HepG2 (cell line): ENCODE measurements around the gene SLC16A5. TPM values are rescaled to one million over a fixed set of nuclear protein-coding genes. Genes with fewer than 3 reads are reported as not detected.

Source experiments
- ATF6 ChIP-seq: sonication (generic); formaldehyde crosslinking; conservative IDR thresholded peaks from 2 replicates; pipeline ENCODE4 v1.4.0; 2020; ENCODE audit warnings: missing genetic modification reagents
- CBX1 ChIP-seq: IDR thresholded peaks from one replicate; pipeline ENCODE4 v1.6.1; 2016; ENCODE audit warnings: antibody characterized with exemption, low read depth
- ELF1 ChIP-seq: sonication (generic); formaldehyde crosslinking; IDR thresholded peaks from 2 replicates; pipeline ENCODE4 v1.4.0; 2020; ENCODE audit warnings: missing genetic modification reagents
- KLF13 ChIP-seq: sonication (generic); formaldehyde crosslinking; IDR thresholded peaks from 2 replicates; pipeline ENCODE4 v1.4.0; 2020; ENCODE audit warnings: mild to moderate bottlenecking, missing genetic modification reagents
- MAZ ChIP-seq, 2 experiments: sonication (generic) in 1 of 2; formaldehyde crosslinking in 1 of 2; IDR thresholded peaks; 2 replicates each; pipeline versions ENCODE4 v1.5.0 to v1.6.1; 2012 to 2020; ENCODE audit warnings: low read depth in 2 of 2, mild to moderate bottlenecking in 2 of 2, borderline replicate concordance in 1 of 2, improper control_type of control experiment in 1 of 2, low read length in 1 of 2, missing genetic modification reagents in 1 of 2, moderate library complexity in 1 of 2
- MEIS2 ChIP-seq: sonication (generic); formaldehyde crosslinking; IDR thresholded peaks from 2 replicates; pipeline ENCODE4 v1.9.0; 2021; ENCODE audit warnings: mild to moderate bottlenecking, missing genetic modification reagents
- NR0B2 ChIP-seq: sonication (generic); formaldehyde crosslinking; IDR thresholded peaks from 2 replicates; pipeline ENCODE4 v1.4.0; 2020; ENCODE audit warnings: mild to moderate bottlenecking, missing genetic modification reagents
- REPIN1 ChIP-seq: sonication (generic); formaldehyde crosslinking; IDR thresholded peaks from 2 replicates; pipeline ENCODE4 v1.8.0; 2022; ENCODE audit warnings: missing genetic modification reagents, low read depth, mild to moderate bottlenecking, borderline replicate concordance
- REXO4 ChIP-seq: sonication (generic); formaldehyde crosslinking; IDR thresholded peaks from 2 replicates; pipeline ENCODE4 v1.8.0; 2022; ENCODE audit warnings: missing genetic modification reagents, mild to moderate bottlenecking, borderline replicate concordance
- RXRA ChIP-seq: sonication (generic); formaldehyde crosslinking; IDR thresholded peaks from 2 replicates; pipeline ENCODE4 v1.5.1; 2020; ENCODE audit warnings: missing genetic modification reagents
- TAF15 ChIP-seq: fragments of 200-400 bp; formaldehyde crosslinking; IDR thresholded peaks from one replicate; pipeline ENCODE4 v1.6.1; 2018; ENCODE audit warnings: mild to moderate bottlenecking, low read depth, low read length; ENCODE audit not compliant: poor library complexity, severe bottlenecking
- THAP7 ChIP-seq: sonication (generic); formaldehyde crosslinking; IDR thresholded peaks from 2 replicates; pipeline ENCODE4 v1.8.1; 2023; ENCODE audit warnings: mild to moderate bottlenecking, missing genetic modification reagents
- THRA ChIP-seq: sonication (generic); formaldehyde crosslinking; IDR thresholded peaks from 2 replicates; pipeline ENCODE4 v1.4.0; 2020; ENCODE audit warnings: missing genetic modification reagents, borderline replicate concordance
- ZGPAT ChIP-seq: IDR thresholded peaks from 2 replicates; pipeline ENCODE4 v1.6.1; 2016; ENCODE audit warnings: mild to moderate bottlenecking
- ZKSCAN5 ChIP-seq: sonication (generic); formaldehyde crosslinking; IDR thresholded peaks from 2 replicates; pipeline ENCODE4 v1.5.1; 2020; ENCODE audit warnings: mild to moderate bottlenecking, missing genetic modification reagents
- ZNF44 ChIP-seq: sonication (generic); formaldehyde crosslinking; IDR thresholded peaks from 2 replicates; pipeline ENCODE4 v1.5.1; 2020; ENCODE audit warnings: mild to moderate bottlenecking, missing genetic modification reagents
- ZNF543 ChIP-seq: sonication (generic); formaldehyde crosslinking; IDR thresholded peaks from 2 replicates; pipeline ENCODE4 v1.4.0; 2020; ENCODE audit warnings: mild to moderate bottlenecking, missing genetic modification reagents
- ZNF704 ChIP-seq: sonication (generic); formaldehyde crosslinking; IDR thresholded peaks from 2 replicates; pipeline ENCODE4 v1.8.1; 2023; ENCODE audit warnings: mild to moderate bottlenecking, inconsistent platforms, moderate library complexity, missing genetic modification reagents, borderline replicate concordance
- polyA plus RNA-seq, 8 experiments: library from polyadenylated mRNA; depleted of rRNA in 3 of 8; stranded (reverse) in 7 of 8; unstranded in 1 of 8; fragments of >200 nt; fragmentation: Illumina TruSeq in 4 of 8; extraction: Trizol in 4 of 8; gene quantifications; 2 replicates each; pipeline versions ENCODE4 v1.2.1 to v1.2.3, GENCODE V29; 2011 to 2016; ENCODE audit warnings: low read depth in 4 of 8, missing spikeins in 1 of 8, mixed read lengths in 1 of 8; ENCODE audit not compliant: insufficient read depth in 1 of 8
- total RNA-seq, 5 experiments: library from RNA; depleted of rRNA; stranded (reverse); fragments of >200 nt; fragmentation: Illumina TruSeq; extraction: Trizol; gene quantifications; 2 replicates each; pipeline ENCODE4 v1.2.3, GENCODE V29; 2016; ENCODE audit warnings: low read depth in 1 of 5

SLC16A5 gene
- total and polyA plus RNA-seq, 2 of the 13 experiments (the other 11 are each of a cell fraction or from before 2014, with no cell fraction given), result 0.69 to 5.6 TPM

- TF ChIP-seq NR0B2 (CRISPR knock-in tag) (peak; percentile 93), CBX1 (peak; percentile 83), ZNF543 (CRISPR knock-in tag) (peak; percentile 83), ZNF704 (CRISPR knock-in tag) (peak; percentile 87; the same call in 1 of the 2 replicates), MAZ (IDR thresholded peaks at IDR 0.05; ENCODE audit: borderline replicate concordance, low read depth, low read length) (peak; percentile 74; the same call in 1 of the 2 replicates), MAZ (CRISPR knock-in tag; IDR thresholded peaks at IDR 0.05; ENCODE audit: low read depth) (peak; percentile 88), ATF6 (CRISPR knock-in tag) (no peak), THRA (CRISPR knock-in tag) (peak; percentile 43; the same call in 1 of the 2 replicates), RXRA (CRISPR knock-in tag) (0 out of 2 replicates have a peak, but pooled peaks have one; percentile 17), KLF13 (CRISPR knock-in tag) (no peak), THAP7 (CRISPR knock-in tag) (peak; percentile 79; the same call in 1 of the 2 replicates), ZKSCAN5 (CRISPR knock-in tag) (no peak), REXO4 (CRISPR knock-in tag) (0 out of 2 replicates have a peak, but pooled peaks have one; percentile 76), ZGPAT (peak; percentile 81), ZNF44 (CRISPR knock-in tag) (no peak), MEIS2 (CRISPR knock-in tag) (peak; percentile 89), ELF1 (CRISPR knock-in tag) (peak; percentile 80), REPIN1 (CRISPR knock-in tag) (no peak), TAF15 (no peak)
Observed at GRCh38 chr17:75131278-75132017, 43.7 kb downstream of the SLC16A5 start, which contains the start of gene NT5C (continued).
